ENCODE data around the gene MYBPHL. TPM values are rescaled to one million over a fixed set of nuclear protein-coding genes. Genes with fewer than 3 reads are reported as not detected.

Gene MYBPHL
- total and polyA plus RNA-seq, 2 experiments from 2014 or later = not detected

GRCh38 chr1:109263234-109263596 is 43.6 kb downstream of the MYBPHL start (continued):
- TF ChIP-seq, protein P1, sequence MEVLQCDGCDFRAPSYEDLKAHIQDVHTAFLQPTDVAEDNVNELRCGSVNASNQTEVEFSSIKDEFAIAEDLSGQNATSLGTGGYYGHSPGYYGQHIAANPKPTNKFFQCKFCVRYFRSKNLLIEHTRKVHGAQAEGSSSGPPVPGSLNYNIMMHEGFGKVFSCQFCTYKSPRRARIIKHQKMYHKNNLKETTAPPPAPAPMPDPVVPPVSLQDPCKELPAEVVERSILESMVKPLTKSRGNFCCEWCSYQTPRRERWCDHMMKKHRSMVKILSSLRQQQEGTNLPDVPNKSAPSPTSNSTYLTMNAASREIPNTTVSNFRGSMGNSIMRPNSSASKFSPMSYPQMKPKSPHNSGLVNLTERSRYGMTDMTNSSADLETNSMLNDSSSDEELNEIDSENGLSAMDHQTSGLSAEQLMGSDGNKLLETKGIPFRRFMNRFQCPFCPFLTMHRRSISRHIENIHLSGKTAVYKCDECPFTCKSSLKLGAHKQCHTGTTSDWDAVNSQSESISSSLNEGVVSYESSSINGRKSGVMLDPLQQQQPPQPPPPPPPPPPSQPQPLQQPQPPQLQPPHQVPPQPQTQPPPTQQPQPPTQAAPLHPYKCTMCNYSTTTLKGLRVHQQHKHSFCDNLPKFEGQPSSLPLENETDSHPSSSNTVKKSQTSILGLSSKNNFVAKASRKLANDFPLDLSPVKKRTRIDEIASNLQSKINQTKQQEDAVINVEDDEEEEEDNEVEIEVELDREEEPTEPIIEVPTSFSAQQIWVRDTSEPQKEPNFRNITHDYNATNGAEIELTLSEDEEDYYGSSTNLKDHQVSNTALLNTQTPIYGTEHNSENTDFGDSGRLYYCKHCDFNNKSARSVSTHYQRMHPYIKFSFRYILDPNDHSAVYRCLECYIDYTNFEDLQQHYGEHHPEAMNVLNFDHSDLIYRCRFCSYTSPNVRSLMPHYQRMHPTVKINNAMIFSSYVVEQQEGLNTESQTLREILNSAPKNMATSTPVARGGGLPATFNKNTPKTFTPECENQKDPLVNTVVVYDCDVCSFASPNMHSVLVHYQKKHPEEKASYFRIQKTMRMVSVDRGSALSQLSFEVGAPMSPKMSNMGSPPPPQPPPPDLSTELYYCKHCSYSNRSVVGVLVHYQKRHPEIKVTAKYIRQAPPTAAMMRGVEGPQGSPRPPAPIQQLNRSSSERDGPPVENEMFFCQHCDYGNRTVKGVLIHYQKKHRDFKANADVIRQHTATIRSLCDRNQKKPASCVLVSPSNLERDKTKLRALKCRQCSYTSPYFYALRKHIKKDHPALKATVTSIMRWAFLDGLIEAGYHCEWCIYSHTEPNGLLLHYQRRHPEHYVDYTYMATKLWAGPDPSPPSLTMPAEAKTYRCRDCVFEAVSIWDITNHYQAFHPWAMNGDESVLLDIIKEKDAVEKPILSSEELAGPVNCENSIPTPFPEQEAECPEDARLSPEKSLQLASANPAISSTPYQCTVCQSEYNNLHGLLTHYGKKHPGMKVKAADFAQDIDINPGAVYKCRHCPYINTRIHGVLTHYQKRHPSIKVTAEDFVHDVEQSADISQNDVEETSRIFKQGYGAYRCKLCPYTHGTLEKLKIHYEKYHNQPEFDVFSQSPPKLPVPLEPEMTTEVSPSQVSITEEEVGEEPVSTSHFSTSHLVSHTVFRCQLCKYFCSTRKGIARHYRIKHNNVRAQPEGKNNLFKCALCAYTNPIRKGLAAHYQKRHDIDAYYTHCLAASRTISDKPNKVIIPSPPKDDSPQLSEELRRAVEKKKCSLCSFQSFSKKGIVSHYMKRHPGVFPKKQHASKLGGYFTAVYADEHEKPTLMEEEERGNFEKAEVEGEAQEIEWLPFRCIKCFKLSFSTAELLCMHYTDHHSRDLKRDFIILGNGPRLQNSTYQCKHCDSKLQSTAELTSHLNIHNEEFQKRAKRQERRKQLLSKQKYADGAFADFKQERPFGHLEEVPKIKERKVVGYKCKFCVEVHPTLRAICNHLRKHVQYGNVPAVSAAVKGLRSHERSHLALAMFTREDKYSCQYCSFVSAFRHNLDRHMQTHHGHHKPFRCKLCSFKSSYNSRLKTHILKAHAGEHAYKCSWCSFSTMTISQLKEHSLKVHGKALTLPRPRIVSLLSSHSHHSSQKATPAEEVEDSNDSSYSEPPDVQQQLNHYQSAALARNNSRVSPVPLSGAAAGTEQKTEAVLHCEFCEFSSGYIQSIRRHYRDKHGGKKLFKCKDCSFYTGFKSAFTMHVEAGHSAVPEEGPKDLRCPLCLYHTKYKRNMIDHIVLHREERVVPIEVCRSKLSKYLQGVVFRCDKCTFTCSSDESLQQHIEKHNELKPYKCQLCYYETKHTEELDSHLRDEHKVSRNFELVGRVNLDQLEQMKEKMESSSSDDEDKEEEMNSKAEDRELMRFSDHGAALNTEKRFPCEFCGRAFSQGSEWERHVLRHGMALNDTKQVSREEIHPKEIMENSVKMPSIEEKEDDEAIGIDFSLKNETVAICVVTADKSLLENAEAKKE (CRISPR knock-in tag; IDR thresholded peaks at IDR 0.05) = no peak
- TF ChIP-seq EZH2phosphoT487 (IDR thresholded peaks at IDR 0.05; ENCODE audit: unreplicated experiment) (no peak), CREB1 (CRISPR knock-in tag; IDR thresholded peaks at IDR 0.05; ENCODE audit: low read depth) (no peak), CTCF (conservative IDR thresholded peaks at IDR 0.05; ENCODE audit: low read depth in 2 of 2) (no peak)

DNA sequence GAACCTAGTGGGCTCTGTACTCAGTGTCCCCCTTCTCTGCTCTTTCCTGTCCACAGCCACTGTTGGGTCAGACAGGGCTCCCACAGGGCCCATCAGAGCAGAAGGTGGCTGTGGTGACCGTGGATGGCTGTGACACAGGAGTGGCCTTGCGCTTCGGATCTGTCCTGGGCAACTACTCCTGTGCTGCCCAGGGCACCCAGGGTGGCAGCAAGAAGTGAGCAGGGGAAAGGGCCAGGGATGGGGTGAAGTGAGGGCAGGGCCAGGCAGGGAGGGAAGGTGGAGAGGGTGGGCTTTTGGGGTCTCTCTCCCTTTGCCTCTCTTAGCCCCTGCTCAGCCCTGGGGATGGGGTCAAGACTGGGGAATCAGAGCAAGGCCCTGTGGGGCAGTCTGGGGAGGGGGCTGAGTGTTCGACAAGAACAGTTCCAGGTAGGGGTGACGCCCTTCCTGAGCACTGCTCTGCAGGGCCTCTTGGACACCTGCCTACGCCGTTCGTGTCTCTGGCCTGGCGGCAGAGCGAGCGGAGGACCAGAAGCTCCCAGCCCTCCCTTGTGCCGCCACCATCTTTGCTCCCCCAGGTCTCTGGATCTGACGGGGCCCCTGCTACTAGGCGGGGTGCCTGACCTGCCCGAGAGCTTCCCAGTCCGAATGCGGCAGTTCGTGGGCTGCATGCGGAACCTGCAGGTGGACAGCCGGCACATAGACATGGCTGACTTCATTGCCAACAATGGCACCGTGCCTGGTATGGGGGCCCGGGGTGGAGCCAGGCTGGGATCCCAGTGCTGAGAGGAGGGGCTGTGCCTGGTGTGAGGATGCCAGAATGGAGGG is 44.4 kb downstream of the MYBPHL start:
- no peaks in the 10 kb centered on the region; the same call in 1 of the 2 replicates for H3K4me1 ChIP-seq (ENCODE audit: insufficient read depth)
- H3K9me3 Mint-ChIP-seq = no peaks in the 10 kb centered on the region; the same call in 1 of the 3 replicates
- peaks cover 10% of the 10 kb centered on the region for H3K27me3 Mint-ChIP-seq (ENCODE audit: insufficient read depth, low read depth, poor library complexity)
- no peak overlapping the region for H3K27ac Mint-ChIP-seq
- no peak overlapping the region for H2AFZ ChIP-seq
- H3K4me3 ChIP-seq = no peak overlapping the region
- H3K4me2 ChIP-seq = no peak overlapping the region
- peaks cover 22% of the 10 kb centered on the region for H3K4me1 Mint-ChIP-seq
- H4K20me1 ChIP-seq (replicated peaks; ENCODE audit: insufficient read depth) = no peaks in the 10 kb centered on the region
- no peaks in the 10 kb centered on the region for H3K27me3 ChIP-seq (ENCODE audit: insufficient read depth)
- no peak overlapping the region for H3K4me3 Mint-ChIP-seq
- ATAC-seq = no peak
- H3F3A ChIP-seq (replicated peaks; ENCODE audit: low read depth) = 0 out of 2 replicates have a peak, but pooled peaks cover 5% of the 10 kb centered on the region
- no peaks in the 10 kb centered on the region; the same call in 1 of the 2 replicates for H3K36me3 ChIP-seq (ENCODE audit: insufficient read depth)
- no peak overlapping the region for H3K27ac ChIP-seq (ENCODE audit: low read depth)
- no peak for DNase-seq (ENCODE audit: low spot score)
- H3K79me2 ChIP-seq (replicated peaks; ENCODE audit: insufficient read depth) = no peaks in the 10 kb centered on the region
- no peaks in the 10 kb centered on the region for H3K9me2 ChIP-seq (ENCODE audit: insufficient read depth)
- peaks cover 3% of the 10 kb centered on the region; the same call in 2 of the 3 replicates for H3K36me3 Mint-ChIP-seq (ENCODE audit: low read depth)
- TF ChIP-seq CTCF (conservative IDR thresholded peaks at IDR 0.05; ENCODE audit: low read depth in 2 of 2) (no peak), STAT1 (IDR thresholded peaks at IDR 0.05; ENCODE audit: unreplicated experiment) (no peak), POLR2AphosphoS5 (IDR thresholded peaks at IDR 0.05; ENCODE audit: low read depth) (no peak), ZNF331 (CRISPR knock-in tag; IDR thresholded peaks at IDR 0.05; ENCODE audit: low read depth) (no peak), REST (IDR thresholded peaks at IDR 0.05; ENCODE audit: unreplicated experiment) (no peak)

Data from GM23338 (cell line).